Islet of Langerhans (tissue), 1 donor: ENCODE results near the gene SHQ1.
"Not testable (repeated sequence)": the region's sequence is repeated elsewhere in the genome, so short reads cannot be mapped to it uniquely, and the experiment has no call there.

ENCODE experiments used
- FAIRE-seq: peaks from one replicate; lab custom pipeline; 2011; peaks lifted over from hg19 to GRCh38; lab: Jason Lieb, UNC

SHQ1 gene

DNA sequence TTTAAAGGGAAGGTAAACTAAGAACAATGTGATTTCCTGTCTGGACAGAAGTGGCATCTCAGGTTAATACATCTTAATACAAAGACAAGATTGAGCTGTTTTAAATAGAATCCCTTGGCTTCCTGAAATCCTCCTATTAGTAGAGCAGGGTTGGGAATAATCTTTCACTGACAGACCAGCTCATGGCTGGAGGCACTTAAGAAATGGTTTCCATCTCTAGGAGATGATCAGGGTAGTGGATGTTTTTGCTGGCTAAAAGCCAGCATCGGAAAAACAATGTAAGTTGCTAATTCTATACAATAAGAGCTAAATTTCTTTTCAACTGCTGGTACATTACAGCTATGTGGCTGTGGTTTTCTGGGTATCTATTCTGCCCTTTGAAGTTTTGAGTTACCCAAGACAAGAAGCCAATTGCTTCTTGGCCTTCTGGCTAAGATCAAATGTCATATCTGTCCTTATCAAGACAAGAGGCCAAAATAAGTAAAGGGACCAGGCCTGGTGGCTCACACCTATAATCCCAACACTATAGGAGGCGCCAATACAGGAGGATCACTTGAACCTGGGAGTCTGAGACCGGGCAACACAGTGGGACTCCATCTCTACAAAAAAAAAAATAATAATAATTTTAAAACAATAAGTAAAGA is 49.6 kb downstream of the SHQ1 start:
- FAIRE-seq, result no peak

DNA sequence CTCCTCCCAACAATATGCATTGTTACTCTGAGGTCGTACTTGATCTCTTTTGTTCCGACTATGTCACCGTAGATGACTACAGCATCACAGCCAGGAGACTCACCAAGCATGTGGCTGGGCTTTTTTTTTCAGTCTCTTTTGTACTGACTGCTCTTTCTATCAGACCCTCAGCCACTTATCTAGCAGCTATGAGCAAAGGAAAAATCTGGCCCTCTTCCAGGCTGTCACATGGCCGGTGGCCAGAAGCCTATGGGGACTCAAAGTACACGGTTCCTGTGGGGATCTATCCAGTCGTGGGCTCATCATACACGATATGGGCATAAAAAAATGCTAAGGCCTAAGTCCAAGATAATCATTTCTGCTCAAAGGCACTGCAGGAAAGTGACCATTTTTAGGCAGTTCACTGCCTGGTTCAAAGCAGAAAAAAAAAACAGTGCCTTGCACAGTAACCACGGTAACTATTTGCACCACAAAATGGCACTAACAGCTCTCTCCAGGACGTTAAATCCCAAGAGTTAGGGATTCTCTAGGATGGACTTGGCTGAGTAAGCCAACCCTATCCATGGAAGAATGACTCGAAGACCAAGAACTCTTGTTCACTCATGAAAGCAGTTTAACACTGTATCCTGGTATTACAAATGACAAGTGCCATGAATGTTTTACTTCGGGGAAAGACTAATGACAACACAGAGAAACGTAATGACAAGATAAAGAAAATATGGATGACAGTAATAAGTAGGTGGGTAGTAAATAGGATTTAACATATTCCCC is 50.3 kb downstream of the SHQ1 start:
- peak; percentile 36 for FAIRE-seq

DNA sequence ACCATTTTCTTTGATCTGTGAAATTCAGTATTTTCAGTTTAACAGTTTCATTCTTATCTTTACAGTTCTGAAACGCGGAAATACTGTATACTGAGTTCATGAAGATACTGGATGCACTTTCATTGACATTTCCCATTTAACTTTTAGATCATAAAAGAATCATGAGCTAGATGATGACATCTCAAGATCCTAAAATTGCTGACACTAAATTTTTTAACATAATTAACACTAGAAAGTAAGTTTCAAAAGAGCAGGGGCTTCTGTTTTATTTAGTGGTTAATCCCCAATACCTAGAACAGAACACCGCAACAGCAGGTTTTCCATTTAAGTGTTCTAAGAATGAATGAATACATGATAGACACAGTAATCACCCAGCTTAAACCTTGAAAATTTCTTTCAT is 54.2 kb downstream of the SHQ1 start:
- no peak for FAIRE-seq

DNA sequence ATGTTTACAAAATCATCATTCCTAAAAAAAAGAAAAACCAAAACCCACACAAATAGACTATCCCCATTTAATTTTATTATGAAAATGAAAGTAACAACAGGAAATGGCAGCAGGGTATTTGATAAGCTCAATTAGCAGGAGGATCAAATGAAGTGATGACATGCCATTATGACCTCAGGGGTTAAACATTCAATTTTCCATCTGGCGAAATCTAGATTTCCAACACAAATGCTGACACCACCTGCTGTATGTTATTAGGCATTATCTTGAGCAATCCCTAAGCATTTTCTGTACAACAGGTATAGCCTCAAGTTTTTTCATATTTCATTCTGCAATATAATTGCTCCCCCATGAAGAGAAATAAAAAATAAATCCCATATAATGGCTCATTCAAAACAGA is 57.1 kb downstream of the SHQ1 start:
- FAIRE-seq, result no peak

DNA sequence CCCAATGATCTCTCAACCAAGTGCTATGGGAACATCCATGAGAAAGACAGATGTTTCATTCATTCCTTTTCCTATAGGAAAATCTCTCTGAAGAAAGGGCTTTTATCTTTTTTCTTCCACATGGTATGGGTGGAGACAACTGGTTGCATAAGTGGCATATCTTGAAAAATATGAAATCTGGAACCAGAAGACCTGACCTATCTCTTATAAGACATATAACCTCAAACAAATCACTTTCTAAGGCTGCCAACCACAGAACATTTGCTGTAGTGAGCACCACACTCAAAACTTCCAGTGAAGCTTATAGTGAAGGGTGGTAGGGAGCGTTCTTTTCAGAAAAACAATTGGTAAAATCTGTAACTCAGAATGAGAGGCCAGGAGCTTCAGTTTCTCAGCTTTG is 58.5 kb downstream of the SHQ1 start:
- no peak for FAIRE-seq

DNA sequence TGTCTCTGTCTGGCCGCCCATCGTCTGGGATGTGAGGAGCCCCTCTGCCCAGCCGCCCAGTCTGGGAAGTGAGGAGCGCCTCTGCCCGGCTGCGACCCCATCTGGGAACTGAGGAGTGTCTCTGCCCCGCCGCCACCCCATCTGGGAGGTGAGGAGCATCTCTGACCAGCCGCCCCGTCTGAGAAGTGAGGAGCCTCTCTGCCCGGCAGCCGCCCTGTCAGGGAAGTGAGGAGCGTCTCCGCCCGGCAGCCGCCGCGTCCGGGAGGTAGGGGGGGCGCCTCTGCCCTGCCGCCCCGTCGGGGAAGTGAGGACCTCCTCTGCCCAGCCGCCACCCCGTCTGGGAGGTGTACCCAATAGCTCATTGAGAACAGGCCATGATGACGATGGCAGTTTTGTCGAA is 60.0 kb downstream of the SHQ1 start:
- FAIRE-seq, result not testable (repeated sequence)

DNA sequence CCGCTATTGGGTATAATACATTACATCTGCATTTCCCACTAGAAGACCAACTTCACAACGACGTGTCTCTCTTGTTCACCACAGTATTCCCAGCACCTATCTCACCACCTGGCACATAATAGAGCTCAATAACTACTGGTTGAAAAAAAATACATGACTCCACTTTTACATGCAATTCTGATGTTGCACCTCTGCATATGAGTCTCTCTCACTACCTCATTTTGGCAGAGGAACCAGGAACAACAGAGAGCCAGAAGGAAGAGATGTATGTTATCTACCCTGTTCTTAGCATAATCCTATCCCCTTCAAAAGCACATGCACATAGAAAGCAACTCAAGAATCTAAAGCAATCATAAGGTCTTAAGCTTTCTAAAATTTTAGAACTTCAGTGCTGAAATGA is 61.6 kb downstream of the SHQ1 start:
- no peak for FAIRE-seq

DNA sequence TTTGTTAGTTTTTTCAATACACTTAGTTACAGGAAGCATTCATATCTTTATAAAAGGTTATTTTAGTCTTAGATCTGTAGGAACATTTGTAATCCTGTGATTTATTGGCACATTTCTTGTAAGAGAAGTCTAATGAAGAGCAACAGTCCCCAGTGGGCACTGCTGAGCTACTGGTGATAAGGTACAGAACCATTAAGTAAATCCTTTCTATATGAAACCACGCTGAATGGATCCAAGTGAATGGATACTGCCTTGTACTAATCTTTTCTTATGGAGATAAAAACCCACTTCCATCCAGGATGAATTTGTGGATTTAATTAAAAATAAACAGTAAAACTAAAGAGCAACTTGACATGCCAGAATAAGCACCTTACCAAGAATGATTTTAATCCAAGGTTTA is 64.0 kb downstream of the SHQ1 start:
- no peak for FAIRE-seq

DNA sequence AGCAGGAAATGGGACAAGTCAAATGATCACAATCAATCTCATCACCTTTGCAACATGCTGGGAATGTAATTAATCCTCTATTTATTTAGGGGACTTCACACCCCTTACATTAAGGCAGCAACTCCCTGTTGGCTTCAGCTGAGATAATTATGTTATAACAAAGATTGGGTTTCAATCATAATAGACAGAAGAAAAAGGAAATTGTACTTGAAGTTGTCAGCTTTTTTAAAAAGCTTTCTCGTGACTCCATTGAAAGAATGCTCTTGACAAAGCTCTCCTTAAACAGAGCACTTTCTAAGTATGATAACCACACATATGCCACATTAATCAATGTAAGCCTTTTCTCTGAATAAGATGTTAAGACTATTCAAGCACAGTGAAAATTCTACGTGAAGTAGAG is 65.7 kb downstream of the SHQ1 start:
- no peak for FAIRE-seq

DNA sequence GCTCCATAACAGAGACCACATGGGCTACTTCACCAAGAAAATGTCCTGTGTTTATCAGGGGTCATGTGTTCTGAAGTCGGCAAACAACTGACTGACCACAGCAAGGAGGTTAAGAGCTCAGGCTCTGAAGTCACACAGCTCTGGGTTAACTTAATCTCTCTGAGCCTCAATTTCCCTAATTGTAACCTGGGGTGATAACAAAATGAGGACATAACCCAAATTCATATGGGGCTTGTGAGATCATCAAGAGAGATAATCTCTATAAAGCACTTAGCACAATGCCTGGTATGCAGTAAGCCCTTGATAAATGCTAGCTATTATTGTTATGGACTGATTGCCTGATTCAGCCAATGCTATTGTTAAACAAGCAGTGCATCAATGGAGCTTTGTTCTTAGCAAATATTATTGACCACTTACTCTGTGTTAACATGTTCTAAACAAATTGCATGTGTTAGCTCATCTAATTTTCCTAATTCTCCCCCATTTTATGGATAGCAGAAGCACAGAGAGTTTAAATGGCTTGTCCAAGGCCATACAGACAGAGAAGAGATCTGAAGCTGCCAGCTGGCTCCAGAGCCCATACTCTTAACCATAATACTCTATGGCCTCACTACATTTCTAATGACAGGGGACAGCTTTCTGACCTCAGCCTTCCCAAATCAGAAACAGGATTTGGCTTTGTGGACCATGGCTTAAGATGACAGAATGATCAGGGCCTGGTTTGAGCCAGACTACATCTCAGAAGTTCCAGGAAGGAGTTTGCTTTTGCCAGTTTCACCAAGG is 78.3 kb downstream of the SHQ1 start:
- FAIRE-seq, result no peak

DNA sequence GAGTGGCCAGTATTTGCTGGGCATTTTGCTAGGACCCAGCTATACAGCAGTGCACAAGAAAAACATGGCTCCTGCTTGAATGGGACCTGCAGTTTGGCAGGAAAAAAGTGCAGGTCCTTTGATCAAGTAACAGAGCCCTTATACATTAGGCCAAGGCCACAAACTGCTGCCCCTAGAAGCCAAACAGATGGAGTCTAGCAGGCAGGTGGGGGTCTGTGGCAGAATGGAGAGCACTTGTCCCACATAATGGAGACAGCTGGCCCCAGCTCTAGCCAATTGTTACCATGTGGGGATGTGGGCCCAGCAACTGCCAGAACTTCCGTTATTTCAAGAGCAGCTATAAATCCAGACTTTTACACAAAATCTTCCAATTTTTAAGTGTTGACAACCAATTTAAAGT is 79.3 kb downstream of the SHQ1 start:
- no peak for FAIRE-seq

DNA sequence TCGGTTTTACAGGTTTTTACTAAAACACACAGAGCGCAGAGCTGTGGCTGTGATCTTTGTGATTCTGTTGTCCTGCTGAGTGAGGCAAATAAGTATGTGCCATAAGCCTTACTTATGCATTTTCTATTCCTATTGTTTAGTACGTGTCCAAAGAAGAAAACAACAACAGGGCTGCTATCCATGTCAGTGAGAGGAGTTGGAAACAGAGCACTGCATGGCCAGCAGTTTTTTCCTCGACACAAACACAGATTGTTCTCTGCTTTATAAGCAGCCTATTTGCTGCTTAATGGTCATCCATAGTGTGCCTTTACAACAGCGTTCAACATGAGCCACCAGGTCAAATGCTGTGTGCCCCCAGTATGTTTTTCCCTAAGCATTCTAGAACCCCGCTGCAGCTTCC is 79.8 kb downstream of the SHQ1 start:
- FAIRE-seq, result no peak

DNA sequence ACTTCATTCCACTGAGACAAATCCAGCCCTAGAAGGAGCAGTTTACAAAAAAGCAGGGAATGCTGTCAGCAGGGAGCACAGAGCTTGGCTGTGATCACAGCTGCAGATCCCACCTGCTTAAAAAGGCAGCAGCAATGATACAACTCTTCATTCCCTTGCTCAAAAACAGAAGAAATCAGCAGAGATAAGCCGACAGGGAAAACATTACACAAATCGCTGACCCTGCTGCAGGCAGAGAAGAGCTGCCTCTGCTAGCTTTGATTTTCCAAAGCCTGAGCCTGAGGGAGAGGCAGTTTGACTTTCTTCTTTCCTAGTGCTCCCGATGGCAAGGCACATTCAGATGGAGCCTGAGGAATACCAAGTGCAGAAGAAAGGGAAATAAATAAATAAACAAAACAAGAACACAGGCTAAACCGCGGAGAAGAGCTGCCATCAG is 80.2 kb downstream of the SHQ1 start:
- FAIRE-seq, result no peak

DNA sequence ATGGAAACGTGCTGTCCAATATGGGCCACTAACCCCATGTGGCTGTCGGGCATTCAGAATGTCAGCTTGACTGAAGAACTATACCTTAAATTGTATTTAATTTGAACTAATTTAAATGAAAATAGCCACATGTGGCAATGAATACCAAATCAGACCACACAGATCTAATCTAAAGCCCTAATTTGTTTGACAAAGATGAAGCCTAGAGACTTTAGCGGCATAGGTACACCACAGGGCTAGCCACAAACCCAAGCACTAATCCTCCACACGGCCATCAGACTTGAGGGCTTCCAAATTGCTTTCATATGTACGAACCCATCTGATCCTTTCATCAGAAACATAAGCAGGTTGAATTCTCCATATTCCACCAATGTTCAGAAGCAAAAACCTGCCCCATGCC is 81.4 kb downstream of the SHQ1 start:
- FAIRE-seq, result no peak

DNA sequence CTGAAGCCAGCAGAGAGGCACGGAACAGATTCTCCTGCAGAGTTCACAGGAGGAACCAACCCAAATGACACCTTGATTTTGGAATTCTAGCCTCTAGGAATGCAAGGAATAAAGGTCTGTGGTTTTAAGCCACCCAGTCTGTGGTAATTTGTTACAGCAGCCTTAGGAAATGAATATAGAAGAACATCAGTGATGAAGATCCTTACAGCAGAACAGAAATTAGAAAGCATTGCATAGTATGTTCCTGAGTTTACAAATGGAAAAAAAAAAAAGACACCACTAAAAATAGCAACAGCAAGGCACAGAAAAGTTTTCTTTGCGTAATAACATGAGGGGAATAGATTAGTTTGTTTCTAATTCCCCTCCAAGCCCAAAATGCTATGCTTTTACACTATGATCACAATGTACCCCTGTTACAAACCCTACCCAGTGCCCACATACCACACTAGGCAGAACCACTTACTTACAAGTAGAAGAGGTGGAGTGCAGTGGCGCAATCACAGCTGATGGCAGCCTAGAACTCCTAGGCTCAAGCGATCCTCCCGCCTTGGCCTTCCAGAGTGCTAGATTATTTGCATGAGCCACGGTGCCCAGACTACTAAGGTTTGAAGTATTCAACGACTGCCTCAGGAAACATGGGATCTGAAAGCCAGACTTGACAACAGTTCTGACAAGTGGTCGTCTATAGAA is 84.3 kb downstream of the SHQ1 start:
- no peak for FAIRE-seq

DNA sequence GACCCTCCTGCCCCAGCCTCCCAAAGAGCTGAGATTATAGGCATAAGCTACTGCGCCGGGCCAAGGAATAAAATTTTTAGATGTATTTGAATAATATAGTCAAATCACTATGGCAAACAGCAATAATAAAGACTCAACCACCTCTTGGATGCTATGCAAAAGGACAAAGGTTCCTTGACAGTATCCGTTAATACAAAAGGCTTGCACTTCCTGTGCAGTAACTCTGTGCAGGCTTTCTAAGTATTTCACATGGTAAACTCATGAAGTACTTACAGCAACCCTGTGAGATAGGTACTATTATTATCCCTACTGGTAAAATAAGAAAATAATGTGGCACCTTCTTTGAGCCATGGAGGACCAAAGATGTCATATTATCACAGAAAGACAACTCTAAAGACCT is 86.8 kb downstream of the SHQ1 start:
- FAIRE-seq, result no peak

DNA sequence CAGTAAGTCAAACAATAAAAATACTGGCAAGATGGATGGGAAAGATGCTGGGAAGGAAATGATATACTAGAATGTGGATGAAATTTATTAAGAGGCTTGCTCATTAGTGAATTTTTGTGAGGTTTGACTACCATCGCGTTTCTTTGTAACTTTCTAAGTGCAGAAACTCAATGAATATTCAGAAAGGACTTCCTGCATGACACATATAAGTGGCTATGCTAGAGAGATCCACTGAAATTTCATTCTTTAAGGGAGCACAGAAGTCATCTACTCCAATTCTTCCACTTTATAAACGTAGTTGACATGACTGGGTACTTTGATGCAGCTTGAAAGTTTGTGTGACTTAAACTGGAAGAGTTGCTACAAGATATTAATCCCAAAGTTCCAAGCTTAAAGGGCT is 88.0 kb downstream of the SHQ1 start:
- no peak for FAIRE-seq

DNA sequence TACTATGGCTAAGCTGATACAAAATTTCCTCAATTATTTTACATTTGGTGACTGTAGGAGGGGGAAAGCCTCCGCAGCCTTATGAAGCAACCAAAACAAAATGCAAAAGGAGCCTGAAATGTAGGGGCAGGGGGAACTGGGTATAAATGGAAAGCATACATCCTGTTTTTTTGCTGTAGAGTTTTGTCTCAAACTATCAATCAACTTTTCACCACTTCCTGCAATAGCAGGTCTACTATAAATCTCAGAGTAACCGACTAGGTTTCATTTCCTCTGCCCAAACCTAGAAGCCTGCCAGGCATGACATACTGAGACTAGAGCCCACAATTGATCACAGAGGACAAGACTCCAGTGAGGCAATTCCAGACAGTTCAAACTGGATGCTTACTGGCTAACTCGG is 91.3 kb downstream of the SHQ1 start:
- no peak for FAIRE-seq

DNA sequence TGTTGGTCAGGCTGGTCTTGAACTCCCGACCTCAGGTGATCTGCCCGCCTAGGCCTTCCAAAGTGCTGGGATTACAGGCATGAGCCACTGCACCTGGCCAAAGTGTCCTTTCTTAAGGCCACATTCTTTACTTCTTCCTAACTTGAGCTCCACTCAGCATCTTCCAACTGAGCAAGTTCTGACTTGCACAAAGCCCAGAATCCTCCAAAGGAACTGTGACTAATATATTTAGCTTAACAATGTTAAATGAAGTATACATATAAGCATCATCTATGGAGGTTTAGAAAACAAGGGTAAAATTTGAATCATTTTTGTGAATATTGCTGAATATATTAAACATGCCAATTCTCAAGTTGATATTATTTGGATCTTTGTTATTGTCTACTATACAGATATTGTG is 93.7 kb downstream of the SHQ1 start:
- no peak for FAIRE-seq

DNA sequence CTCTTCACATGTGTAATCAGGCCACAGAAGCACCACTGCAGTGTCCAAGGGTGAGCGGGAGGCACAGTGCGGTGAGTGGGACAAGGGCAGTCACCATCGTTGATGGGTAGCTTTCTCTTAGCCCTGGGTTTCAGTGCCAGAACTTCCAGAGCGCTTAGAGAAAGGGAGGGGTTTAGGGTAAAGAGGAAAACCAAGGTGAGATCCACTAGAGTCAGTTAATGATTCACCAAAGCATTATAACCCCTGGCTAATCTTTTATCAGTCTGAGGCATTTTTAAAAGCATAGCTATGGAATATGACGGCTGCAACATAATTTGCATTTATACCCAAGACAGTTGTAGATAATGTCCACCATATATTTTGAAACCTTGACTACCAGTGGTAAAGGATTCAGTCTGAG is 94.8 kb downstream of the SHQ1 start:
- FAIRE-seq, result no peak

DNA sequence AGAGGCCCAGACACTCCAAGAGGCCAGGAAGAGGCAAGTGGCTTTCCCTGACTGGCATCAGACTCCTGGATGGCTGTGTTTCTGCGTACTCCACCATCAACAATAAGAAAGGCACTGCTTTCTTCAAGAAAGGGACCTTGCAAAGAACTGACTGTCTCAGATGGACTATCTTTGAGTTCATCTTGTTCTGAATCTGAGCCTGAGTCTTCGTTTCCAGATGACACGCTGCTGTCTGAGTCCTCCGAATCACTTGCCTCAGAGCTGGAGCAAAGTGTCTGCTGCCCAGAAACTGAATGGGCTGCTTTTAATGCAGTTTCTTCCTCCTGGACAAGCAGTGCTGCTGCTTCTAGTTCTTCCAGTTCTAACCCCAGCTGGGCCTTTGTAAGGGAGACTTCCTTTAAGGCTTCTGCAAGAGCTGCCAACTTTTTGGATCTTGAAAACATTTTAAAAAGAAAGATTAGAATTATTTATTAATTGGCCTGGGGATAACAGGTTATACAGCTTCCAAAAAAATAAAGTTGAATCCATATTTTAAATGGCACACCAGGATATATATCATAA is 97.8 kb downstream of the SHQ1 start:
- no peak for FAIRE-seq

DNA sequence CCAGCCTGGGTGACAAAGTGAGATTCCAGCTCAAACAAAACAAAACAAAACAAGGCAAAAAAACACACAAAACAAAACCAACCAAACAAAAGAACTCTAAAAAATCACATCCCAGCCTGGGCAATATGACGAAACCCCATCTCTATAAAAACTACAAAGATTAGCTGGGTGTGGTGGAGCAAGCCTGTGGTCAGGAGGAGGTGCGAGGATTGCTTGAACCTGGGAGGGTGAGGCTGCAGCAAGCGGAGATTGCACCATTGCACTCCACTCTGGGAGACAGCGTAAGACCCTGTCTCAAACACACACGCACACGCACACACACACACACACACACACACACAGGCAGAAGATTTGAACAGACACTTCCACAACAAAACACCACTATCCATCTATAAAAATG is 99.6 kb downstream of the SHQ1 start:
- FAIRE-seq, result no peak
